Subcutaneous adipose tissue (tissue), 4 donors: ENCODE measurements around the gene SLC37A4. TPM values are rescaled to one million over a fixed set of nuclear protein-coding genes. Genes with fewer than 3 reads are reported as not detected.

Experiments used
- total RNA-seq, 4 donors: library from RNA; depleted of rRNA; stranded (reverse); fragments of >200 nt; gene quantifications; one replicate each; pipeline ENCODE4 v1.1.0, GENCODE V29; 2016
- TF ChIP-seq, protein P1 (sequence below): fragments of 450-650 bp; IDR thresholded peaks from one replicate; pipeline ENCODE4 v1.5.1; 2016; ENCODE audit warnings: low read depth, mild to moderate bottlenecking, control low read depth, antibody characterized with exemption, moderate library complexity

The SLC37A4 gene
- total RNA-seq, 4 donors from 2014 or later = 8.8 to 19.9 (median 17.4) TPM

DNA sequence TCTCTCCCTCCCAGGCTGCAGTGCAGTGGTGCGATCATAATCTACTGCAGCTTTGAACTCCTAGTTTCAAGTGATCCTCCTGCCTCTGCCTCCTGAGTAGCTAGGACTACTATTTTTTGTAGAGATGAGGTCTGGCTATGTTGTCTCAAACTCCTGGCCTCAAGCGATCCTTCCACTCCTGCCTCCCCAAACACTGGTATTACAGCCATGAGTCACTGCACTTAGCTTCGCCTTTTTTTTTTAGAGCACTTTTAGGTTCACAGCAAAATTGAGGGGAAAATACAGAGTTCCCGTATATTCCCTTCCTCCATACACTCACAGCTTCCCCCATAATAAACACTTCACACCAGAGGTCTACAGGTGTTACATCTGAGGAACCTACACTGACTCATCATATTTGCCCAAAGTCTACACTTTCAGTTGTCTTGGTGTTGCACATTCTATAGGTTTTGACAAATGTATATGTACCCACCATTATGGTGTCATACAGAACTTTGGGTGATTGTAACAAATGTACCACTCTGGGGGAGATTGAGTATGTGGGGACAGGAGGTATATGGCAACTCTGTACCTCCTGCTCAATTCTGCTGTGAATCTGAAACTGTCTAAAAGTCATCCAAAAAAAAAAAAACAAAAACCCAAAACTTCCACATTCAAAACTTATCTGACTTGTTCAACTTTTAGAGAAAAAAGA is 11.3 kb upstream of the SLC37A4 start:
- TF ChIP-seq, protein P1, sequence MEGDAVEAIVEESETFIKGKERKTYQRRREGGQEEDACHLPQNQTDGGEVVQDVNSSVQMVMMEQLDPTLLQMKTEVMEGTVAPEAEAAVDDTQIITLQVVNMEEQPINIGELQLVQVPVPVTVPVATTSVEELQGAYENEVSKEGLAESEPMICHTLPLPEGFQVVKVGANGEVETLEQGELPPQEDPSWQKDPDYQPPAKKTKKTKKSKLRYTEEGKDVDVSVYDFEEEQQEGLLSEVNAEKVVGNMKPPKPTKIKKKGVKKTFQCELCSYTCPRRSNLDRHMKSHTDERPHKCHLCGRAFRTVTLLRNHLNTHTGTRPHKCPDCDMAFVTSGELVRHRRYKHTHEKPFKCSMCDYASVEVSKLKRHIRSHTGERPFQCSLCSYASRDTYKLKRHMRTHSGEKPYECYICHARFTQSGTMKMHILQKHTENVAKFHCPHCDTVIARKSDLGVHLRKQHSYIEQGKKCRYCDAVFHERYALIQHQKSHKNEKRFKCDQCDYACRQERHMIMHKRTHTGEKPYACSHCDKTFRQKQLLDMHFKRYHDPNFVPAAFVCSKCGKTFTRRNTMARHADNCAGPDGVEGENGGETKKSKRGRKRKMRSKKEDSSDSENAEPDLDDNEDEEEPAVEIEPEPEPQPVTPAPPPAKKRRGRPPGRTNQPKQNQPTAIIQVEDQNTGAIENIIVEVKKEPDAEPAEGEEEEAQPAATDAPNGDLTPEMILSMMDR = no peak

DNA sequence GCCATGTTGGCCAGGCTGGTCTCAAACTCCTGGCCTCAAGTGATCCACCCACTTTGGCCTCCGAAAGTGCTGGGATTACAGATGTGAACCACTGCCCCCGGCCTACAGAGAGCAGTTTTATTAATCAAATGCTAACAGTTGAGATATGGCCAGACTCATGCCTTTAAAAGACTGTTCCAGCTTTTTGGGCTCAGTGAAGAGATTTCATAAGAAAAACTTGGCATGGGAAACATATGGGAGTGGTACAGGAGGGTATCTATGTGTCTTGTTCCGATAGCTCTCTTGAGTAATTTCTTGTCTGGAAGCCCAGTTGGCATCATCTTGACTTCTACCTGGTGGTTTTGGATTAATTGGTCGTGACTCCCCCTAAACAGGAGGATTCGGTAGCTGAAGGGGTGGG is 8.2 kb upstream of the SLC37A4 start:
- TF ChIP-seq, protein P1 = no peak

DNA sequence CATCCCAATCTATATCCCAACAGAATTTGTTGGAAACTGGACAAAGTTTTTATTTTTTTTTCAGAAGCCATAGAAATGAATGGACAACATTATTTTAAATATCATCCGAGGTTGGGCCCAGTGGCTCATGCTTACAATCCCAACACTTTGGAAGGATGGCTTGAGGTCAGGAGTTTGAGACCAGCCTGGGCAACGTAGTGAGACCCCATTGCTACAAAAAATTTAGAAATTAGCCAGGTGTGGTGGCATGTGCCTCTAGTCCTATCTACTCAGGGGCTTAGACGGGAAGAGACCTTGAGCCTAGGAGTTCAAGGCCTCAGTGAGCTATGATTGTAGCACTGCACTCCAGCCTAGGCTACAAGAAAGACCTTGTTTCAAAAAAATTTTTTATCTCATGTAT is 4.1 kb upstream of the SLC37A4 start:
- TF ChIP-seq, protein P1 = no peak

DNA sequence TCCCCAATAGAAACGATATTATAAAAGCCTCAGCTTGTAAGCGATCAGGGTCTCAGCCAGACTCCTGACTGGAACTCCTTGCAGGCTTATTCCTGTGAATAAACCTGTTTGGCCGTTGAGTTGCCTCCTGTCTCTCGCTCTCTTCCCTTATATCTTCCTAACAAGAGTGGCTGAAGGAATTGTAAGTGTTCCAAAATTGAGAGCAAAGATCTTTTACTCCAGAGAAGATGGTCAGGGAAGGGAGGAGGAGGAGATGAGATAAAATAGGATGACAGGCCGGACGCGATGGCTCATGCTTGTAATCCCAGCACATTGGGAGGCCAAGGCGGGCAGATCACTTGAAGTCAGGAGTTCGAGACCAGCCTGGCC is 1.2 kb upstream of the SLC37A4 start:
- TF ChIP-seq, protein P1 = no peak

DNA sequence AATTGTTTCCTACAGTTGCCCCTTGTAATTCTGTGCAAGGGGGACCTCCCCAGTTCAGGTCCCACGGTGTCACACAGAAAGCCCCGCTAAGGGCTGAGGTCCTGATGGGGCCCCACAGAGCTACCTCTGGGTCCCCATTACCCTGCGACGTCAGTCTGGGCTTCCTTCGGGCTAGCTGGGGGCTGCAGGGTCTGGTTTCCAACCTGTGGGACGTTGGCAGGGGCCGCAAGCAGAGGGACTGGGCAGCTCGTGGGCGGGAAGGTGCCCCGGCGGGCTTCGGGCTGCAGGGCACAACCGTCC is 698 bp downstream of the SLC37A4 start:
- TF ChIP-seq, protein P1 = no peak

DNA sequence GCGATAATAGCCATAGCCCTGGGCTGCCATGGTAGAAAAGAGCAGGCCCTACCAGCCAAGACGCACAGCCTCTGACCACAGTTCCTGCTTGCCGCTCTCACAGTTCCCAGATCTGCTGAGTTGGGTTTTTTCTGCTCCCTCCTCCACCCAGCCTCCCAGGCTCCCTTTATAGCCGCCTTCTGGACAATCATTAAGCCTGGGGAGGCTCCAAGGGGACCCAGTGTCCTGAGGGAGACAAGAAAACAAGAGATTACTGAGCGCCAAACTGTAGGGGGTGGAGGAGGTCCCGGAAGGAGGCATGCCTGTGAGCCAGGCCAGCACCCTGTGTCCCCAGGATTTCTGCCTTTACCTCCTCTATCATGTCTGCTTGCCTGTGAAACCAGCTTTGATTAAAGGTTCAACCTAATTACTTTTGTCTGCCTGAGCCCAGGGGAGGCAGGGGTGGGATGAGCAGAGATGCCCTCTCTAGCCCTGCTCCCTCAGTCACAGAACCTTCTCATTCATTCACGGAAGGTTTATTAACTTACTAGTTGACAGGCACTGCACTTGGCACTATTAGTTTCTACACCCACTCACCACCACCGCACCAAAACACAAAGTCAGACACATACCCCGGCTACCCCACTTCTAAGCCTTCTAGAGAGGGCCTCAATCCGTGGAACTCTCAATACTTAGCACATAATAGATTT is 1.2 kb downstream of the SLC37A4 start:
- TF ChIP-seq, protein P1 = no peak

DNA sequence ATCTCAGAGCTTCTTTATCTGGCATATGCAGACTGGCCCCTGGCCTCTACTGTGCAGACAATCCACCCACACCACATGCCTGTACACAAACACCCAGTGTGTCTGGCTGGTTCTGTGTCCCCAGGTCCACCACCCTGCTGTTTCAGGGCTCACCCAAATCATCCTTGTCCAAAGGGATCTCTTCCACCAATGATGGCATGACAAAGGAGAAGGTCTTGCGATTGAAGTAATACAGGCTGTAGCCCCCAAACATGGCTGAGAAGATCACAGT is 1.7 kb downstream of the SLC37A4 start:
- TF ChIP-seq, protein P1 = no peak
